Measurements from ENCODE around the gene FBXO2. TPM values are rescaled to one million over a fixed set of nuclear protein-coding genes. Genes with fewer than 3 reads are reported as not detected.

The FBXO2 gene
- total and polyA plus RNA-seq, 2 donors (not counting 1 experiment from before 2014, with no cell fraction given) = 0.87 to 2.6 TPM

DNA sequence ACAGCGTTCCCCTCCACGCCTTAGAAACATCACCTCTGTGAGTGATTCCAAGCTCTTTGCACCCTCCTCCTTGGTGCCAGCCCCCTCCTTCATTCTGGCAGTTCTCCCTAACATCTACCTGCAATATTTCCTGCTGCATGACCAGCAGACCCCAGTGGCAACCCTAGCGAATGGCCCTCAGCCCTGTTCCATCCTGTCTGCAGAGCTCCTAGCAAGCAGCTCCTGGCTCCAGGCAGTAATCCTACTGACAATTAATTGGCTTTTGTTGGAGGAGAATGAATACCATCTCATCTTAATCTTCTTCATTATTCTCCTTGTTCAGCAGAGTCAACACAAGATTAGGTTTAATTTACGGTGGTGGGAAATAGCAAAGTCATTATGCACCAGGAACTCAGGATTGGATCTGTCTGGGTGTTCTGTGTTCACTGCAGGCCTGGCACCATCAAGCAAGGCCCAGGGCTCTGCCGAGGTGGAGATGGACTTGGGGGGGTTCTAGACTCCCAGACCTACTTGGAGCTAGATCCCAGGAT lies 12.4 kb downstream of the FBXO2 start:
- Histone ChIP-seq H2AFZ (ENCODE audit: low read length) (no peak overlapping the region), H4K20me1 (ENCODE audit: control insufficient read depth, extremely low read depth, insufficient read depth, low read length) (no peaks in the 10 kb centered on the region), H3K9me3 (ENCODE audit: control insufficient read depth, insufficient read depth, low read depth, low read length) (no peaks in the 10 kb centered on the region), H3K4me2 (ENCODE audit: extremely low read depth, insufficient read depth, low read length) (no peak overlapping the region), H3K27me3 (ENCODE audit: control insufficient read depth, insufficient read depth, low read length) (peaks cover 5% of the 10 kb centered on the region), H3K4me3 (replicated peaks in 1 of 4; ENCODE audit: control extremely low read depth in 1 of 4, insufficient read depth in 1 of 4, low read depth in 3 of 4, low read length in 4 of 4) (no peak overlapping the region), H3K79me2 (ENCODE audit: control insufficient read depth, insufficient read depth, low read length) (no peaks in the 10 kb centered on the region), H3K36me3 (ENCODE audit: control insufficient read depth, insufficient read depth, low read length) (no peaks in the 10 kb centered on the region), H3K4me1 (ENCODE audit: control insufficient read depth, extremely low read depth, insufficient read depth, low read length) (no peaks in the 10 kb centered on the region), H3K9ac (ENCODE audit: insufficient read depth, low read length) (no peak overlapping the region), H3K27ac (ENCODE audit: insufficient read depth, low read length) (no peak overlapping the region)
- no peak for TF ChIP-seq EZH2 (IDR thresholded peaks at IDR 0.05; ENCODE audit: low read length, missing control alignments)
- TF ChIP-seq CTCF (conservative IDR thresholded peaks at IDR 0.05 in 1 of 2, IDR thresholded peaks at IDR 0.05 in 1 of 2; ENCODE audit: low read depth in 1 of 2, low read length in 2 of 2) = no peak
- DNase-seq (ENCODE audit: low read depth in 2 of 2) = no peak

- Histone ChIP-seq H3K4me2 (ENCODE audit: extremely low read depth, insufficient read depth, low read length) (no peak overlapping the region), H3K4me1 (ENCODE audit: control insufficient read depth, extremely low read depth, insufficient read depth, low read length) (no peaks in the 10 kb centered on the region), H4K20me1 (ENCODE audit: control insufficient read depth, extremely low read depth, insufficient read depth, low read length) (no peaks in the 10 kb centered on the region), H2AFZ (ENCODE audit: low read length) (no peak overlapping the region), H3K79me2 (ENCODE audit: control insufficient read depth, insufficient read depth, low read length) (no peaks in the 10 kb centered on the region), H3K9me3 (ENCODE audit: control insufficient read depth, insufficient read depth, low read depth, low read length) (no peaks in the 10 kb centered on the region), H3K27me3 (ENCODE audit: control insufficient read depth, insufficient read depth, low read length) (peaks cover 9% of the 10 kb centered on the region), H3K9ac (ENCODE audit: insufficient read depth, low read length) (no peak overlapping the region), H3K27ac (ENCODE audit: insufficient read depth, low read length) (no peak overlapping the region), H3K4me3 (replicated peaks in 1 of 4; ENCODE audit: control extremely low read depth in 1 of 4, insufficient read depth in 1 of 4, low read depth in 3 of 4, low read length in 4 of 4) (no peak overlapping the region), H3K36me3 (ENCODE audit: control insufficient read depth, insufficient read depth, low read length) (no peaks in the 10 kb centered on the region)
- TF ChIP-seq CTCF (conservative IDR thresholded peaks at IDR 0.05 in 1 of 2, IDR thresholded peaks at IDR 0.05 in 1 of 2; ENCODE audit: low read depth in 1 of 2, low read length in 2 of 2) (no peak), EZH2 (IDR thresholded peaks at IDR 0.05; ENCODE audit: low read length, missing control alignments) (no peak)
- DNase-seq (ENCODE audit: low read depth in 2 of 2) = no peak
These were observed 13.3 kb downstream of the FBXO2 start for GRCh38 chr1:11640944-11641343.

- no peak overlapping the region for H3K9ac ChIP-seq (ENCODE audit: insufficient read depth, low read length)
- no peaks in the 10 kb centered on the region for H3K79me2 ChIP-seq (ENCODE audit: control insufficient read depth, insufficient read depth, low read length)
- no peaks in the 10 kb centered on the region for H3K4me1 ChIP-seq (ENCODE audit: control insufficient read depth, extremely low read depth, insufficient read depth, low read length)
- H3K9me3 ChIP-seq (ENCODE audit: control insufficient read depth, insufficient read depth, low read depth, low read length) = no peaks in the 10 kb centered on the region
- H4K20me1 ChIP-seq (ENCODE audit: control insufficient read depth, extremely low read depth, insufficient read depth, low read length) = no peaks in the 10 kb centered on the region
- no peaks in the 10 kb centered on the region for H3K36me3 ChIP-seq (ENCODE audit: control insufficient read depth, insufficient read depth, low read length)
- no peak overlapping the region for H3K4me2 ChIP-seq (ENCODE audit: extremely low read depth, insufficient read depth, low read length)
- no peak overlapping the region for H2AFZ ChIP-seq (ENCODE audit: low read length)
- no peak overlapping the region for H3K4me3 ChIP-seq (replicated peaks in 1 of 4; ENCODE audit: control extremely low read depth in 1 of 4, insufficient read depth in 1 of 4, low read depth in 3 of 4, low read length in 4 of 4)
- no peak overlapping the region for H3K27ac ChIP-seq (ENCODE audit: insufficient read depth, low read length)
- peaks cover 9% of the 10 kb centered on the region for H3K27me3 ChIP-seq (ENCODE audit: control insufficient read depth, insufficient read depth, low read length)
- TF ChIP-seq EZH2 (IDR thresholded peaks at IDR 0.05; ENCODE audit: low read length, missing control alignments) = no peak
- TF ChIP-seq CTCF (conservative IDR thresholded peaks at IDR 0.05 in 1 of 2, IDR thresholded peaks at IDR 0.05 in 1 of 2; ENCODE audit: low read depth in 1 of 2, low read length in 2 of 2) = no peak
- no peak for DNase-seq (ENCODE audit: low read depth in 2 of 2)
These were observed 14.1 kb downstream of the FBXO2 start for GRCh38 chr1:11640101-11640500.

Data from fibroblast of lung (primary cell).